Loucy (cell line): ENCODE data around the gene GPT2.

ENCODE experiments used
- H2AFZ ChIP-seq: fragments of 200-600 bp; sonication (generic); 2 replicates; pipeline ENCODE4 v1.6.0; 2016; ENCODE audit warnings: antibody characterized with exemption, mild to moderate bottlenecking, low read length, moderate library complexity
- H3F3A ChIP-seq: fragments of 200-600 bp; 2 replicates; pipeline ENCODE4 v1.6.0; 2016; ENCODE audit warnings: antibody characterized with exemption, low read depth, mild to moderate bottlenecking
- H3K27me3 ChIP-seq: fragments of 200-600 bp; sonication (generic); 2 replicates; pipeline ENCODE4 v1.6.1; 2014; ENCODE audit warnings: low read length, mild to moderate bottlenecking; ENCODE audit not compliant: insufficient read depth, poor library complexity, severe bottlenecking
- H3K36me3 ChIP-seq: fragments of 200-600 bp; sonication (generic); 2 replicates; pipeline ENCODE4 v1.6.1; 2016; ENCODE audit warnings: low read length; ENCODE audit not compliant: insufficient read depth
- H3K4me1 ChIP-seq: fragments of 200-600 bp; sonication (generic); 2 replicates; pipeline ENCODE4 v1.5.1; 2014; ENCODE audit warnings: low read length, mild to moderate bottlenecking; ENCODE audit not compliant: insufficient read depth, poor library complexity, severe bottlenecking
- H3K4me2 ChIP-seq: fragments of 200-600 bp; sonication (generic); 2 replicates; pipeline ENCODE4 v1.6.0; 2014; ENCODE audit warnings: antibody characterized with exemption, low read length, low read depth, mild to moderate bottlenecking; ENCODE audit not compliant: poor library complexity, severe bottlenecking
- H3K4me3 ChIP-seq: fragments of 200-600 bp; sonication (generic); 2 replicates; pipeline ENCODE4 v1.5.1; 2014; ENCODE audit warnings: low read length, mild to moderate bottlenecking, mixed read lengths; ENCODE audit not compliant: poor library complexity, severe bottlenecking
- H3K79me2 ChIP-seq: fragments of 200-600 bp; sonication (generic); 2 replicates; pipeline ENCODE4 v1.6.1; 2014; ENCODE audit warnings: low read length; ENCODE audit not compliant: insufficient read depth
- H3K9ac ChIP-seq: fragments of 200-600 bp; sonication (generic); 2 replicates; pipeline ENCODE4 v1.6.0; 2014; ENCODE audit warnings: mild to moderate bottlenecking, low read depth, low read length, moderate library complexity; ENCODE audit not compliant: poor library complexity, severe bottlenecking
- H3K9me2 ChIP-seq: fragments of 200-600 bp; sonication (generic); replicated peaks from 2 replicates; pipeline ENCODE4 v1.6.1; 2016; ENCODE audit warnings: low read depth, low read length, mixed read lengths
- H3K9me3 ChIP-seq: fragments of 200-600 bp; sonication (generic); 2 replicates; pipeline ENCODE4 v1.6.1; 2014; ENCODE audit warnings: mild to moderate bottlenecking, antibody characterized with exemption, low read length, low read depth; ENCODE audit not compliant: insufficient read depth
- H4K20me1 ChIP-seq: fragments of 200-600 bp; sonication (generic); 2 replicates; pipeline ENCODE4 v1.6.0; 2014; ENCODE audit warnings: antibody characterized with exemption, low read length, mild to moderate bottlenecking; ENCODE audit not compliant: insufficient read depth, poor library complexity, severe bottlenecking
- CTCF ChIP-seq: fragments of 200-600 bp; sonication (generic); conservative IDR thresholded peaks from 2 replicates; pipeline ENCODE4 v1.5.1; 2014; ENCODE audit warnings: mild to moderate bottlenecking, antibody characterized with exemption, low read length
- EZH2phosphoT487 ChIP-seq: fragments of 200-600 bp; IDR thresholded peaks from 2 replicates; pipeline ENCODE4 v1.6.1; 2018; ENCODE audit warnings: antibody characterized with exemption, mild to moderate bottlenecking, moderate library complexity, borderline replicate concordance

Gene GPT2

GRCh38 chr16:46899443-46900143, 15.4 kb downstream of the GPT2 start:
- Histone ChIP-seq H3K79me2 (no peaks in the 10 kb centered on the region), H3K9me2 (no peaks in the 10 kb centered on the region), H3F3A (no peaks in the 10 kb centered on the region), H3K4me3 (no peak overlapping the region), H3K36me3 (no peaks in the 10 kb centered on the region), H3K4me1 (no peaks in the 10 kb centered on the region), H3K9me3 (no peaks in the 10 kb centered on the region), H4K20me1 (no peaks in the 10 kb centered on the region), H3K9ac (no peak overlapping the region), H3K4me2 (no peak overlapping the region), H2AFZ (no peak overlapping the region), H3K27me3 (no peaks in the 10 kb centered on the region)
- no peak for TF ChIP-seq EZH2phosphoT487
- no peak for TF ChIP-seq CTCF

- Histone ChIP-seq H3K79me2 (no peaks in the 10 kb centered on the region), H3K4me1 (no peaks in the 10 kb centered on the region), H3K4me2 (no peak overlapping the region), H4K20me1 (no peaks in the 10 kb centered on the region), H3F3A (no peaks in the 10 kb centered on the region), H3K9me2 (no peaks in the 10 kb centered on the region), H3K27me3 (no peaks in the 10 kb centered on the region), H3K36me3 (no peaks in the 10 kb centered on the region), H3K9me3 (no peaks in the 10 kb centered on the region), H3K4me3 (no peak overlapping the region), H2AFZ (no peak overlapping the region), H3K9ac (no peak overlapping the region)
- TF ChIP-seq CTCF (no peak), EZH2phosphoT487 (no peak)
Measured at GRCh38 chr16:46900455-46901235, 16.5 kb downstream of the GPT2 start.

- H3K4me2 ChIP-seq: no peak overlapping the region
- no peak overlapping the region for H3K4me3 ChIP-seq
- no peak overlapping the region for H3K9ac ChIP-seq
- TF ChIP-seq CTCF (no peak), EZH2phosphoT487 (no peak)
- H3F3A ChIP-seq: no peaks in the 10 kb centered on the region
- H3K9me2 ChIP-seq: no peaks in the 10 kb centered on the region
- H3K4me1 ChIP-seq: no peaks in the 10 kb centered on the region
- no peaks in the 10 kb centered on the region for H3K9me3 ChIP-seq
- H3K36me3 ChIP-seq: no peaks in the 10 kb centered on the region
- H4K20me1 ChIP-seq: no peaks in the 10 kb centered on the region
- H2AFZ ChIP-seq: no peak overlapping the region
- H3K79me2 ChIP-seq: no peaks in the 10 kb centered on the region
- H3K27me3 ChIP-seq: no peaks in the 10 kb centered on the region
Measured at GRCh38 chr16:46901709-46902108, 17.5 kb downstream of the GPT2 start.
